A549 (cell line): Measurements from ENCODE around the gene XYLT1. TPM values are rescaled to one million over a fixed set of nuclear protein-coding genes. Genes with fewer than 3 reads are reported as not detected.

Experiments
- ATAC-seq, 2 experiments: fragments of 200-7000 bp in 1 of 2; fragments of >200 bp in 1 of 2; cut with Nextera tagmentation in 1 of 2; cut with Tn5 transposase in 1 of 2; 3 replicates each; pipeline versions ENCODE4 v1.8.0 to v1.9.1; 2018 to 2020; ENCODE audit warnings: mild to moderate bottlenecking in 1 of 2, moderate library complexity in 1 of 2
- CTCF ChIA-PET: fragments of 300-600 bp; sonication (Branson Sonifier 250); formaldehyde crosslinking; extraction: SDS; loops from one replicate; lab custom pipeline; 2021; ENCODE audit warnings: antibody characterized with exemption, inconsistent platforms; lab: Yijun Ruan, JAX
- POLR2A ChIA-PET: fragments of 350-600 bp; formaldehyde crosslinking; extraction: SDS; loops from one replicate; lab custom pipeline; 2021; ENCODE audit warnings: antibody characterized with exemption, inconsistent platforms; lab: Yijun Ruan, JAX
- DNase-seq, 2 experiments: peaks; one replicate each; pipeline versions ENCODE4 v3.0.0 to v3.0.0-alpha.2; 2011 to 2016; ENCODE audit warnings: low read depth in 1 of 2, low spot score in 1 of 2
- FAIRE-seq: peaks from 2 replicates; lab custom pipeline; 2011; peaks lifted over from hg19 to GRCh38; lab: Jason Lieb, UNC
- H3K27ac ChIP-seq, 2 experiments: fragments of >200 bp; sonication (Bioruptor Twin); formaldehyde crosslinking; 3 replicates each; pipeline ENCODE4 v1.5.1; 2016 to 2017
- H3K4me1 ChIP-seq: fragments of >200 bp; sonication (Bioruptor Twin); formaldehyde crosslinking; 3 replicates; pipeline ENCODE4 v1.6.1; 2016
- H3K4me2 ChIP-seq: fragments of >200 bp; sonication (Bioruptor Twin); formaldehyde crosslinking; 3 replicates; pipeline ENCODE4 v1.6.1; 2016
- H3K4me3 ChIP-seq: fragments of >200 bp; sonication (Bioruptor Twin); formaldehyde crosslinking; 3 replicates; pipeline ENCODE4 v1.5.1; 2016
- H3K9me3 ChIP-seq: fragments of >200 bp; sonication (Bioruptor Twin); formaldehyde crosslinking; 3 replicates; pipeline ENCODE4 v1.6.1; 2016
- CBX2 ChIP-seq: fragments of 200-600 bp; sonication (generic); IDR thresholded peaks from 2 replicates; pipeline ENCODE4 v1.6.1; 2016; ENCODE audit warnings: low read depth, mild to moderate bottlenecking, borderline replicate concordance
- CBX8 ChIP-seq: fragments of 200-600 bp; sonication (generic); IDR thresholded peaks from 2 replicates; pipeline ENCODE4 v1.6.1; 2016
- CEBPB ChIP-seq, 2 experiments: fragments of >200 bp in 1 of 2; sonication (Bioruptor Twin) in 1 of 2; formaldehyde crosslinking in 1 of 2; IDR thresholded peaks; 2 replicates each; pipeline ENCODE4 v1.6.1; 2012 to 2016
- CHD4 ChIP-seq: fragments of 200-600 bp; sonication (generic); IDR thresholded peaks from 2 replicates; pipeline ENCODE4 v1.6.1; 2016; ENCODE audit warnings: antibody characterized with exemption, mild to moderate bottlenecking, borderline replicate concordance
- CTCF ChIP-seq: fragments of >200 bp; sonication (Bioruptor Twin); formaldehyde crosslinking; IDR thresholded peaks from 3 replicates; pipeline ENCODE4 v1.5.1; 2016
- EP300 ChIP-seq, 2 experiments: fragments of >200 bp; sonication (Bioruptor Twin); formaldehyde crosslinking; IDR thresholded peaks; 2 replicates in 1 of 2; 3 replicates in 1 of 2; pipeline ENCODE4 v1.6.1; 2016 to 2017
- FOSB ChIP-seq: fragments of 250-450 bp; sonication (Bioruptor Pico); IDR thresholded peaks from 2 replicates; pipeline ENCODE4 v1.5.0; 2020; ENCODE audit warnings: mild to moderate bottlenecking, moderate library complexity
- GATA3 ChIP-seq: IDR thresholded peaks from 2 replicates; pipeline ENCODE4 v1.6.1; 2012; ENCODE audit warnings: borderline replicate concordance
- HEYL ChIP-seq: fragments of 250-450 bp; sonication (Bioruptor Pico); IDR thresholded peaks from 2 replicates; pipeline ENCODE4 v1.8.0; 2021; ENCODE audit warnings: mild to moderate bottlenecking, moderate library complexity
- HOXA7 ChIP-seq: fragments of 250-450 bp; sonication (Bioruptor Pico); IDR thresholded peaks from 2 replicates; pipeline ENCODE4 v1.5.0; 2020; ENCODE audit warnings: mild to moderate bottlenecking, moderate library complexity
- JUN ChIP-seq, 2 experiments: fragments of >200 bp; sonication (Bioruptor Twin); formaldehyde crosslinking; IDR thresholded peaks; 2 replicates in 1 of 2; 3 replicates in 1 of 2; pipeline ENCODE4 v1.6.1; 2016 to 2017
- MAZ ChIP-seq: fragments of 150-350 bp; IDR thresholded peaks from 2 replicates; pipeline ENCODE4 v1.6.1; 2014; ENCODE audit warnings: antibody characterized with exemption, low read depth, low read length, borderline replicate concordance
- NR3C1 ChIP-seq: fragments of >200 bp; sonication (Bioruptor Twin); formaldehyde crosslinking; IDR thresholded peaks from 3 replicates; pipeline ENCODE4 v1.6.1; 2017
- PHF8 ChIP-seq: fragments of 200-600 bp; sonication (generic); IDR thresholded peaks from 2 replicates; pipeline ENCODE4 v1.6.1; 2016; ENCODE audit warnings: low read depth, mild to moderate bottlenecking, antibody characterized with exemption, moderate library complexity, borderline replicate concordance
- POLR2A ChIP-seq: IDR thresholded peaks from 2 replicates; pipeline ENCODE4 v1.6.1; 2012; ENCODE audit warnings: mild to moderate bottlenecking, low read length
- POLR2AphosphoS2 ChIP-seq: conservative IDR thresholded peaks from 2 replicates; pipeline ENCODE4 v1.6.1; 2012; ENCODE audit warnings: low read length, improper control_type of control experiment, inconsistent platforms
- RCOR1 ChIP-seq: fragments of 150-350 bp; IDR thresholded peaks from 2 replicates; pipeline ENCODE4 v1.6.1; 2014; ENCODE audit warnings: antibody characterized with exemption, low read length, low read depth
- REST ChIP-seq: fragments of 200-600 bp; sonication (generic); IDR thresholded peaks from 2 replicates; pipeline ENCODE4 v1.6.1; 2016; ENCODE audit warnings: antibody characterized with exemption, mild to moderate bottlenecking, moderate library complexity
- RNF2 ChIP-seq: fragments of 200-600 bp; sonication (generic); IDR thresholded peaks from 2 replicates; pipeline ENCODE4 v1.6.1; 2016; ENCODE audit warnings: low read depth, mild to moderate bottlenecking, antibody characterized with exemption, moderate library complexity, borderline replicate concordance
- SMC3 ChIP-seq: fragments of >200 bp; sonication (Bioruptor Twin); formaldehyde crosslinking; IDR thresholded peaks from 3 replicates; pipeline ENCODE4 v1.6.1; 2018; ENCODE audit warnings: inconsistent platforms
- TFCP2L1 ChIP-seq: fragments of 250-450 bp; sonication (Bioruptor Pico); IDR thresholded peaks from 2 replicates; pipeline ENCODE4 v1.5.0; 2021; ENCODE audit warnings: mild to moderate bottlenecking
- TP53 ChIP-seq: fragments of 250-450 bp; sonication (Bioruptor Pico); IDR thresholded peaks from 2 replicates; pipeline ENCODE4 v1.5.0; 2021; ENCODE audit warnings: mild to moderate bottlenecking, moderate library complexity
- USF2 ChIP-seq: fragments of 450-650 bp; IDR thresholded peaks from 2 replicates; pipeline ENCODE4 v1.6.1; 2014; ENCODE audit warnings: antibody characterized with exemption
- ZFP36 ChIP-seq: fragments of 450-650 bp; IDR thresholded peaks from 2 replicates; pipeline ENCODE4 v1.6.1; 2014; ENCODE audit warnings: borderline replicate concordance; ENCODE audit not compliant: partially characterized antibody
- WGBS: methylation state at CpG from one replicate; pipeline ENCODE4 v1.1.6; 2017; ENCODE audit errors: missing lambda C conversion rate; 5-methylcytosine and 5-hydroxymethylcytosine counted together
- polyA plus RNA-seq, 4 experiments: library from polyadenylated mRNA; depleted of rRNA in 3 of 4; stranded (reverse); fragments of >200 nt; fragmentation: RNase III in 1 of 4; extraction: RNeasy Plus Mini Kit Qiagen cat#74134 plus additional on column Dnase treatment in 1 of 4; gene quantifications; 2 replicates in 3 of 4; 3 replicates in 1 of 4; pipeline ENCODE4 v1.2.3, GENCODE V29; 2011 to 2017

XYLT1 gene
- polyA plus RNA-seq, 2 of the 4 experiments (the other 2 are of a cell fraction), result 0.78 to 0.88 TPM

- WGBS, result 49% methylated on average over 7 of the region's 7 CpGs
- Histone ChIP-seq H3K4me2 (no peak overlapping the region), H3K4me3 (no peak overlapping the region), H3K9me3 (0 out of 3 replicates have a peak, but pooled peaks cover 2% of the 10 kb centered on the region), H3K27ac (no peak overlapping the region), H3K4me1 (no peaks in the 10 kb centered on the region)
- no peak for DNase-seq
- no peak for FAIRE-seq
- CTCF ChIA-PET, result no interaction called here
- POLR2A ChIA-PET, result no interaction called here
- no peak for ATAC-seq
- TF ChIP-seq HOXA7 (CRISPR knock-in tag) (no peak), TP53 (CRISPR knock-in tag) (no peak), CHD4 (no peak), GATA3 (no peak), CBX8 (no peak), EP300 (IDR thresholded peaks at IDR 0.05) (no peak), MAZ (no peak), CEBPB (IDR thresholded peaks at IDR 0.05) (no peak)
Measured at GRCh38 chr16:17058471-17058870, 412.3 kb downstream of the XYLT1 start.

GRCh38 chr16:17056666-17057065, 414.1 kb downstream of the XYLT1 start:
- no peak overlapping the region for H3K27ac ChIP-seq
- no peaks in the 10 kb centered on the region for H3K4me1 ChIP-seq
- POLR2A ChIA-PET, result no interaction called here
- TF ChIP-seq NR3C1 (no peak), CTCF (no peak), RCOR1 (no peak), SMC3 (no peak), ZFP36 (no peak), REST (no peak), PHF8 (no peak), TFCP2L1 (no peak), USF2 (no peak), FOSB (CRISPR knock-in tag) (no peak), CBX2 (no peak), HEYL (CRISPR knock-in tag) (no peak), POLR2AphosphoS2 (no peak), CHD4 (no peak), POLR2A (no peak), JUN (IDR thresholded peaks at IDR 0.05) (no peak), EP300 (IDR thresholded peaks at IDR 0.05) (no peak), RNF2 (no peak)
- FAIRE-seq (no peak), DNase-seq (no peak), ATAC-seq (no peak)
- H3K4me2 ChIP-seq, result no peak overlapping the region
- 0% methylated on average over 1 of the region's 1 CpG for whole genome bisulfite sequencing
- CTCF ChIA-PET, result no interaction called here
- H3K4me3 ChIP-seq, result no peak overlapping the region
- H3K9me3 ChIP-seq, result 0 out of 3 replicates have a peak, but pooled peaks cover 2% of the 10 kb centered on the region
